ENCODE results near the gene PNLIPRP2.

PNLIPRP2 gene

GRCh38 chr10:116593139-116593740 is 27.5 kb upstream of the PNLIPRP2 start:
- TF ChIP-seq CTCF (IDR thresholded peaks at IDR 0.05; ENCODE audit: low read depth, low read length) = no peak

GRCh38 chr10:116594525-116595035 is 26.2 kb upstream of the PNLIPRP2 start:
- no peak for DNase-seq (ENCODE audit: extremely low read depth, low read depth)
- TF ChIP-seq CTCF (IDR thresholded peaks at IDR 0.05; ENCODE audit: low read depth, low read length) = no peak

More at GRCh38 chr10:116593139-116593740, 27.5 kb upstream of the PNLIPRP2 start:
- DNase-seq (ENCODE audit: extremely low read depth, low read depth) = no peak

- no peak for DNase-seq (ENCODE audit: extremely low read depth, low read depth)
- no peak for TF ChIP-seq CTCF (IDR thresholded peaks at IDR 0.05; ENCODE audit: low read depth, low read length)
Observed at GRCh38 chr10:116596062-116596461, 24.7 kb upstream of the PNLIPRP2 start.

- DNase-seq (ENCODE audit: extremely low read depth, low read depth) = no peak
- TF ChIP-seq CTCF (IDR thresholded peaks at IDR 0.05; ENCODE audit: low read depth, low read length) = no peak
Observed at GRCh38 chr10:116597543-116597942, 23.2 kb upstream of the PNLIPRP2 start.

GRCh38 chr10:116598329-116598728 is 22.4 kb upstream of the PNLIPRP2 start:
- DNase-seq (ENCODE audit: extremely low read depth, low read depth) = no peak
- no peak for TF ChIP-seq CTCF (IDR thresholded peaks at IDR 0.05; ENCODE audit: low read depth, low read length)

- TF ChIP-seq CTCF (IDR thresholded peaks at IDR 0.05; ENCODE audit: low read depth, low read length) = no peak
- no peak for DNase-seq (ENCODE audit: extremely low read depth, low read depth)
Observed at GRCh38 chr10:116599991-116600390, 20.8 kb upstream of the PNLIPRP2 start.

GRCh38 chr10:116602648-116603400 is 17.9 kb upstream of the PNLIPRP2 start:
- no peak for TF ChIP-seq CTCF (IDR thresholded peaks at IDR 0.05; ENCODE audit: low read depth, low read length)

More at GRCh38 chr10:116602648-116603400, 17.9 kb upstream of the PNLIPRP2 start:
- no peak for DNase-seq (ENCODE audit: extremely low read depth, low read depth)

All from AG09319 (cell line).